ENCODE measurements around the gene PIGC.
A peak's percentile ranks its signal among the peaks of the same experiment; 100 is the strongest.

Gene PIGC

GRCh38 chr1:172395576-172395975 is 48.3 kb downstream of the PIGC start:
- FAIRE-seq (no peak), DNase-seq (ENCODE audit: insufficient read length, low spot score) (no peak)
- no peak for TF ChIP-seq CTCF (IDR thresholded peaks at IDR 0.05; ENCODE audit: insufficient read depth, missing control alignments)

GRCh38 chr1:172394811-172395210 is 49.1 kb downstream of the PIGC start:
- peak; percentile 80 for FAIRE-seq
- TF ChIP-seq CTCF (IDR thresholded peaks at IDR 0.05; ENCODE audit: insufficient read depth, missing control alignments): no peak
- no peak for DNase-seq (ENCODE audit: insufficient read length, low spot score)

DNA sequence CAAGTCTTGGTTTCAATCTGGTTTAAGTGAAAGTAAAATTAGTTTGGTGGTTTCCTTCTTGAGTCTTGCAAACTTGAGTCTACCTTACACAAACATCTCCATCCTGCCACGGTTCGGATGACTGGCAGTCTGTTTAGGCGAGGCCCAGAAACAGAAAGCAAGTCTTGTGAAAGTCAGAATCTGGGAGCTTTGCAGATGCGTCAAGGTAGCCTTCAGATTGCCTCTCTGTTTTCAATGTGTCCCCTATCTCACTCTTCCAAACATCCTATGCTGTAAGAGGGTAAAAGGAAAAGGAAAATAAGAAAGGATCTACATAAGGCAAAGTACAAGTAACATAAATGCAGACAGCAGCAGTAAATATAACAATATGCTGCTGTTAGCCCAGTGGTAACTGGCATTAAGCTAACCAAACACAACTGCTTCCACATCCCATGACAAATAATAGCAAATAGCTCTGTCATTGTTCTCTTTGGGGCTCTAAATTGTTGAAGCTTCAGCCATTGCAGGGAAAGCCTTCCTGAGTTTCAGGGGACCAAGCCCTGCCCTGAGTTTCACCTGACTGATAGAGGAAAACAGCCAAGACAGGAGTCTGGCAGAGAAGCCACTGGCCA is 49.6 kb downstream of the PIGC start:
- TF ChIP-seq CTCF (IDR thresholded peaks at IDR 0.05; ENCODE audit: insufficient read depth, missing control alignments): no peak
- DNase-seq (ENCODE audit: insufficient read length, low spot score): no peak
- FAIRE-seq: peak; percentile 6

DNA sequence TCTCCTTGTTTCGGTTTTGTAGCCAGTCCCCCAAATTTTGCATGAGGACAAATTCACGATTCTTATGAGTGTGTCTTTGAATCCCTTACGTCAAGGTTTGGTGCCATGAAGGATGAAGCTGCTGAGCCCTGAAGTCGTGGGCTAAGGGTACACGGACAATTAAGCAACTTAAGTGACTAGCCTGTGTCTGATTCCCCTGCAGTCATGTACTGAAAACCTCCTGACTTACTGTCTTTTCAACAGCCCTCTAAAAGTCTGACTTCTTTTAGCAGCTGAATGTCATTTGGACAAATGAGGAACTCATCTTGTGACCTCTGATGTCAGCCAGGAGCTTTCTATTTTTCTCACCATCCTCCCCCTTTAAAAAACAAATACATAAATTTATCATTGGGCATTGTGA is 50.5 kb downstream of the PIGC start:
- FAIRE-seq: no peak
- DNase-seq (ENCODE audit: insufficient read length, low spot score): no peak
- no peak for TF ChIP-seq CTCF (IDR thresholded peaks at IDR 0.05; ENCODE audit: insufficient read depth, missing control alignments)

- FAIRE-seq (no peak), DNase-seq (ENCODE audit: insufficient read length, low spot score) (no peak)
- no peak for TF ChIP-seq CTCF (IDR thresholded peaks at IDR 0.05; ENCODE audit: insufficient read depth, missing control alignments)
These were observed 51.9 kb downstream of the PIGC start for GRCh38 chr1:172391976-172392375.

All from D721Med (cell line).